ENCODE results near the gene NPLOC4.
A peak's percentile ranks its signal among the peaks of the same experiment; 100 is the strongest.

The NPLOC4 gene

GRCh38 chr17:81528384-81528650 lies 108.6 kb downstream of the NPLOC4 start:
- no peaks in the 10 kb centered on the region for H3K36me3 Mint-ChIP-seq (ENCODE audit: low read depth)
- H3K27me3 Mint-ChIP-seq = no peaks in the 10 kb centered on the region
- H3K4me1 Mint-ChIP-seq (ENCODE audit: low read depth) = no peaks in the 10 kb centered on the region
- H3K4me3 Mint-ChIP-seq = no peak overlapping the region
- no peaks in the 10 kb centered on the region for H3K9me3 Mint-ChIP-seq
- H3K27ac Mint-ChIP-seq = no peak overlapping the region

GRCh38 chr17:81527591-81528383 lies 109.1 kb downstream of the NPLOC4 start, which contains the start of gene FSCN2:
Gene FSCN2 (plus strand): TSS chr17:81528377. CDS start chr17:81528532, 155 bp downstream.
- H3K9me3 Mint-ChIP-seq = no peaks in the 10 kb centered on the region
- H3K27me3 Mint-ChIP-seq = no peaks in the 10 kb centered on the region
- no peaks in the 10 kb centered on the region for H3K36me3 Mint-ChIP-seq (ENCODE audit: low read depth)
- H3K4me1 Mint-ChIP-seq (ENCODE audit: low read depth) = no peaks in the 10 kb centered on the region
- no peak within 1 kb of the TSS for H3K27ac Mint-ChIP-seq
- H3K4me3 Mint-ChIP-seq = no peak within 1 kb of the TSS

- no peak overlapping the region for H3K4me3 Mint-ChIP-seq
- H3K36me3 Mint-ChIP-seq (ENCODE audit: low read depth) = no peaks in the 10 kb centered on the region
- H3K27ac Mint-ChIP-seq = no peak overlapping the region
- H3K9me3 Mint-ChIP-seq = no peaks in the 10 kb centered on the region
- no peaks in the 10 kb centered on the region for H3K4me1 Mint-ChIP-seq (ENCODE audit: low read depth)
- H3K27me3 Mint-ChIP-seq = no peaks in the 10 kb centered on the region
Measured at GRCh38 chr17:81526662-81527571, 110.0 kb downstream of the NPLOC4 start.

GRCh38 chr17:81524865-81525159 lies 112.1 kb downstream of the NPLOC4 start:
- Mint-ChIP-seq H3K4me1 (ENCODE audit: low read depth) (peaks cover 3% of the 10 kb centered on the region), H3K9me3 (no peaks in the 10 kb centered on the region), H3K27ac (no peak overlapping the region), H3K27me3 (no peaks in the 10 kb centered on the region), H3K36me3 (ENCODE audit: low read depth) (no peaks in the 10 kb centered on the region), H3K4me3 (no peak overlapping the region)

GRCh38 chr17:81524039-81524864 lies 112.7 kb downstream of the NPLOC4 start:
- no peaks in the 10 kb centered on the region for H3K9me3 Mint-ChIP-seq
- H3K27ac Mint-ChIP-seq = no peak overlapping the region
- no peaks in the 10 kb centered on the region for H3K27me3 Mint-ChIP-seq
- H3K36me3 Mint-ChIP-seq (ENCODE audit: low read depth) = no peaks in the 10 kb centered on the region
- H3K4me1 Mint-ChIP-seq (ENCODE audit: low read depth) = peaks cover 3% of the 10 kb centered on the region
- no peak overlapping the region for H3K4me3 Mint-ChIP-seq

- Mint-ChIP-seq H3K4me1 (ENCODE audit: low read depth) (peaks cover 5% of the 10 kb centered on the region), H3K27ac (no peak overlapping the region), H3K9me3 (no peaks in the 10 kb centered on the region), H3K4me3 (no peak overlapping the region), H3K36me3 (ENCODE audit: low read depth) (no peaks in the 10 kb centered on the region), H3K27me3 (no peaks in the 10 kb centered on the region)
Measured at GRCh38 chr17:81523402-81524038, 113.4 kb downstream of the NPLOC4 start.

- Mint-ChIP-seq H3K4me1 (ENCODE audit: low read depth) (peaks cover 12% of the 10 kb centered on the region), H3K9me3 (no peaks in the 10 kb centered on the region), H3K4me3 (no peak overlapping the region), H3K27me3 (no peaks in the 10 kb centered on the region), H3K27ac (no peak overlapping the region), H3K36me3 (ENCODE audit: low read depth) (no peaks in the 10 kb centered on the region)
Measured at GRCh38 chr17:81522491-81523401, 114.2 kb downstream of the NPLOC4 start.

GRCh38 chr17:81520021-81520901 lies 116.7 kb downstream of the NPLOC4 start:
- Mint-ChIP-seq H3K4me3 (no peak overlapping the region), H3K36me3 (ENCODE audit: low read depth) (no peaks in the 10 kb centered on the region), H3K4me1 (ENCODE audit: low read depth) (peaks cover 24% of the 10 kb centered on the region), H3K27me3 (no peaks in the 10 kb centered on the region), H3K27ac (no peak overlapping the region), H3K9me3 (no peaks in the 10 kb centered on the region)

- no peaks in the 10 kb centered on the region for H3K36me3 Mint-ChIP-seq (ENCODE audit: low read depth)
- peaks cover 24% of the 10 kb centered on the region for H3K4me1 Mint-ChIP-seq (ENCODE audit: low read depth)
- no peaks in the 10 kb centered on the region for H3K9me3 Mint-ChIP-seq
- H3K4me3 Mint-ChIP-seq = no peak overlapping the region
- H3K27me3 Mint-ChIP-seq = no peaks in the 10 kb centered on the region
- H3K27ac Mint-ChIP-seq = no peak overlapping the region
Measured at GRCh38 chr17:81519284-81520020, 117.5 kb downstream of the NPLOC4 start.

GRCh38 chr17:81518785-81519283 lies 118.1 kb downstream of the NPLOC4 start:
- Mint-ChIP-seq H3K36me3 (ENCODE audit: low read depth) (no peaks in the 10 kb centered on the region), H3K4me3 (no peak overlapping the region), H3K4me1 (ENCODE audit: low read depth) (peaks cover 24% of the 10 kb centered on the region), H3K27me3 (no peaks in the 10 kb centered on the region), H3K9me3 (no peaks in the 10 kb centered on the region), H3K27ac (no peak overlapping the region)

GRCh38 chr17:81518113-81518784 lies 118.7 kb downstream of the NPLOC4 start:
- H3K4me3 Mint-ChIP-seq = peak overlapping the region; percentile 68
- H3K9me3 Mint-ChIP-seq = no peaks in the 10 kb centered on the region
- H3K36me3 Mint-ChIP-seq (ENCODE audit: low read depth) = no peaks in the 10 kb centered on the region

More at GRCh38 chr17:81518113-81518784, 118.7 kb downstream of the NPLOC4 start:
- Mint-ChIP-seq H3K27ac (peak overlapping the region; percentile 29), H3K4me1 (ENCODE audit: low read depth) (peaks cover 24% of the 10 kb centered on the region), H3K27me3 (no peaks in the 10 kb centered on the region)
